H9 (cell line): ENCODE measurements around the gene VPS35L. TPM values are rescaled to one million over a fixed set of nuclear protein-coding genes. Genes with fewer than 3 reads are reported as not detected.

Experiments used
- DNase-seq: peaks from one replicate; pipeline ENCODE4 v3.0.0-alpha.2; 2017
- H2AFZ ChIP-seq: one replicate; pipeline ENCODE4 v1.6.1; 2013; ENCODE audit warnings: mild to moderate bottlenecking, low read length, control low read depth, moderate library complexity
- H2AK5ac ChIP-seq: 2 replicates; pipeline ENCODE4 v1.6.1; 2013; ENCODE audit warnings: low read length, control low read depth, mixed read lengths; ENCODE audit not compliant: insufficient read length
- H2BK120ac ChIP-seq: one replicate; pipeline ENCODE4 v1.6.1; 2013; ENCODE audit warnings: low read depth, mild to moderate bottlenecking, low read length, control low read depth, inconsistent platforms; ENCODE audit not compliant: poor library complexity, severe bottlenecking
- H2BK12ac ChIP-seq: 2 replicates; pipeline ENCODE4 v1.6.1; 2013; ENCODE audit warnings: low read length, control low read depth, mixed read lengths, low read depth; ENCODE audit not compliant: insufficient read length
- H2BK15ac ChIP-seq: 2 replicates; pipeline ENCODE4 v1.6.1; 2013; ENCODE audit warnings: low read depth, low read length, control low read depth
- H2BK20ac ChIP-seq: one replicate; pipeline ENCODE4 v1.6.1; 2013; ENCODE audit warnings: low read depth, mild to moderate bottlenecking, low read length, control low read depth, inconsistent platforms; ENCODE audit not compliant: poor library complexity, severe bottlenecking
- H2BK5ac ChIP-seq: 2 replicates; pipeline ENCODE4 v1.6.1; 2013; ENCODE audit warnings: low read length, control low read depth, mixed read lengths; ENCODE audit not compliant: insufficient read length
- H3K14ac ChIP-seq: 2 replicates; pipeline ENCODE4 v1.6.1; 2013; ENCODE audit warnings: low read length, control low read depth; ENCODE audit not compliant: insufficient read depth
- H3K18ac ChIP-seq: 2 replicates; pipeline ENCODE4 v1.6.1; 2013; ENCODE audit warnings: low read depth, mild to moderate bottlenecking, mixed read lengths, low read length, control low read depth; ENCODE audit not compliant: insufficient read length
- H3K23ac ChIP-seq: 2 replicates; pipeline ENCODE4 v1.6.1; 2013; ENCODE audit warnings: low read length, control low read depth, mixed read lengths, low read depth; ENCODE audit not compliant: insufficient read length
- H3K23me2 ChIP-seq: 2 replicates; pipeline ENCODE4 v1.6.1; 2013; ENCODE audit warnings: low read depth, mild to moderate bottlenecking, mixed read lengths, low read length, control low read depth; ENCODE audit not compliant: insufficient read length, poor library complexity, severe bottlenecking
- H3K27ac ChIP-seq: 2 replicates; pipeline ENCODE4 v1.5.1; 2013; ENCODE audit warnings: low read length, control low read depth, mixed read lengths, low read depth; ENCODE audit not compliant: insufficient read length
- H3K27me3 ChIP-seq: 2 replicates; pipeline ENCODE4 v1.6.1; 2013; ENCODE audit warnings: low read length, control low read depth, inconsistent platforms; ENCODE audit not compliant: insufficient read depth
- H3K4ac ChIP-seq: 2 replicates; pipeline ENCODE4 v1.6.1; 2013; ENCODE audit warnings: low read depth, mild to moderate bottlenecking, control low read depth, inconsistent platforms, low read length, moderate library complexity
- H3K4me1 ChIP-seq: 2 replicates; pipeline ENCODE4 v1.6.1; 2013; ENCODE audit warnings: low read length, control low read depth, inconsistent platforms; ENCODE audit not compliant: insufficient read depth
- H3K4me2 ChIP-seq: 2 replicates; pipeline ENCODE4 v1.6.1; 2013; ENCODE audit warnings: low read length, control low read depth, mixed read lengths; ENCODE audit not compliant: insufficient read length, insufficient read depth
- H3K56ac ChIP-seq: 2 replicates; pipeline ENCODE4 v1.6.1; 2013; ENCODE audit warnings: low read depth, mild to moderate bottlenecking, mixed read lengths, low read length, control low read depth; ENCODE audit not compliant: insufficient read length
- H3K79me1 ChIP-seq: 2 replicates; pipeline ENCODE4 v1.6.1; 2013; ENCODE audit warnings: low read depth, mild to moderate bottlenecking, moderate library complexity, low read length, control low read depth, inconsistent platforms; ENCODE audit not compliant: insufficient read depth, poor library complexity, severe bottlenecking
- H3K79me2 ChIP-seq: 2 replicates; pipeline ENCODE4 v1.6.1; 2013; ENCODE audit warnings: low read length, control low read depth, inconsistent platforms; ENCODE audit not compliant: insufficient read depth
- H3K9ac ChIP-seq: 2 replicates; pipeline ENCODE4 v1.6.1; 2013; ENCODE audit warnings: low read length, control low read depth, mixed read lengths; ENCODE audit not compliant: insufficient read length; ENCODE audit errors: extremely low read depth
- H3K9me3 ChIP-seq: one replicate; pipeline ENCODE4 v1.6.1; 2013; ENCODE audit warnings: low read depth, low read length, inconsistent platforms; ENCODE audit not compliant: control insufficient read depth
- H3T11ph ChIP-seq: one replicate; pipeline ENCODE4 v1.6.1; 2013; ENCODE audit warnings: mild to moderate bottlenecking, low read length, control low read depth, inconsistent platforms
- H4K20me1 ChIP-seq: one replicate; pipeline ENCODE4 v1.6.1; 2013; ENCODE audit not compliant: control insufficient read depth, insufficient read length, insufficient read depth
- H4K5ac ChIP-seq: 2 replicates; pipeline ENCODE4 v1.6.1; 2013; ENCODE audit warnings: low read depth, mild to moderate bottlenecking, mixed read lengths, low read length, control low read depth; ENCODE audit not compliant: insufficient read length
- H4K8ac ChIP-seq: replicated peaks from 2 replicates; pipeline ENCODE4 v1.6.1; 2013; ENCODE audit warnings: low read length, control low read depth, mixed read lengths, low read depth; ENCODE audit not compliant: insufficient read length
- H4K91ac ChIP-seq: 2 replicates; pipeline ENCODE4 v1.6.1; 2013; ENCODE audit warnings: low read depth, mild to moderate bottlenecking, moderate library complexity, mixed read lengths, low read length, control low read depth; ENCODE audit not compliant: insufficient read length
- H3K27ac Mint-ChIP-seq, 3 experiments: 2 replicates in 2 of 3; 3 replicates in 1 of 3; pipeline ENCODE4 v1.8.0; 2020 to 2021; ENCODE audit warnings: mixed read lengths in 3 of 3, mild to moderate bottlenecking in 1 of 3, moderate library complexity in 1 of 3
- H3K27me3 Mint-ChIP-seq: 2 replicates; pipeline ENCODE4 v1.8.0; 2021; ENCODE audit warnings: low read depth, mild to moderate bottlenecking, moderate library complexity, mixed read lengths
- H3K36me3 Mint-ChIP-seq, 3 experiments: 2 replicates in 2 of 3; 3 replicates in 1 of 3; pipeline ENCODE4 v1.8.0; 2020 to 2021; ENCODE audit warnings: low read depth in 3 of 3, mixed read lengths in 3 of 3; ENCODE audit not compliant: insufficient read depth in 1 of 3
- H3K4me1 Mint-ChIP-seq, 2 experiments: 2 replicates each; pipeline ENCODE4 v1.8.0; 2020; ENCODE audit warnings: mixed read lengths in 2 of 2
- H3K4me3 Mint-ChIP-seq, 2 experiments: 2 replicates in 1 of 2; 3 replicates in 1 of 2; pipeline ENCODE4 v1.8.0; 2020 to 2021; ENCODE audit warnings: mild to moderate bottlenecking in 2 of 2, mixed read lengths in 2 of 2, moderate library complexity in 1 of 2
- H3K9me3 Mint-ChIP-seq, 2 experiments: 2 replicates in 1 of 2; 3 replicates in 1 of 2; pipeline ENCODE4 v1.8.0; 2020; ENCODE audit warnings: mild to moderate bottlenecking in 2 of 2, mixed read lengths in 2 of 2, moderate library complexity in 1 of 2
- WGBS: extraction: QIAGEN DNeasy Blood & Tissue Kit; methylation state at CpG from one replicate; pipeline ENCODE4 v1.1.7; 2013; ENCODE audit warnings: missing lambda C conversion rate, low lambda C conversion rate, mixed read lengths; ENCODE audit not compliant: insufficient read length; ENCODE audit errors: extremely low coverage; 5-methylcytosine and 5-hydroxymethylcytosine counted together
- total RNA-seq: library from RNA; stranded (reverse); gene quantifications from 2 replicates; pipeline ENCODE4 v1.2.1, GENCODE V29; 2021
- TF ChIP-seq, protein P1 (sequence below): fragments of 200-600 bp; sonication (generic); conservative IDR thresholded peaks from 3 replicates; pipeline ENCODE4 v1.8.0; 2021; ENCODE audit warnings: antibody characterized with exemption, mild to moderate bottlenecking

Gene VPS35L
- total RNA-seq, 1 experiment from 2014 or later: 58.4 TPM

DNA sequence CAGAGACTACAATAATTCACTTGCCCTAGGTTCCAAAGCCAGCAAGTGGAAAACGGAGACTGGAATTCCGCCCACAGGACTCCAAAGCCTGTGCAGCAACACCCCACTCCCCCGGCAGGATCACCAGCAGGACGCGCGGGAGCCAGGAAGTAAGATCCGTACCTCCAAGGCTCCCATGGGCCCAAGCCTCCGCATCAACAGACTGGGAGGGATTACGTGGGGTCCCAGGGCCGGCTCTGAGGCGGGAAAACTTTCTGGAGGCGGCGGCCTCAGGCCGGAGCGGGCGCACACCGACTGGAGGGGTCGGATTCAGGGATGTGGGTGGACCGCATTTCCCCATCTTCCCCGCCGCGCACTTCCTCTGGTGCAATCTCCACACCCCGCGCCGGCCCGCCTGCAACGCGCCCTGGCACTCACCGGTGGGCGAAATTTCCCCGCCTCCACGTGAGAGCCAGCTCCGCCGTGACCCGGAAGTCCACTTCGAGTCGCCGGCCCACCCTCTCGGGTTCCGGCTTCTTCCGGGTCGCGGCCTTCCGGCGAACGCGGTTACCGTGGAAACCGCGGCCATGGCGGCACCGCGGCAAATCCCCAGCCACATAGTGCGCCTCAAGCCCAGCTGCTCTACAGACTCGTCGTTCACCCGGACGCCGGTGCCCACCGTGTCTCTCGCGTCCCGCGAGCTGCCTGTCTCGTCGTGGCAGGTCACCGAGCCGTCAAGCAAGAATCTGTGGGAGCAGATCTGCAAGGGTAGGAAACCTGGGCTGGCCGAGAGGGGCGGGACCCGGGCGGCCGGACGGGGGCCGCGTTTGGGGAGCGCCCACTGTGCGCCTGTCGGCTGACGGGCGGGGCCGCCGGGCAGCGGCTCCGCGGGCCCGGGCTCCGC is 162.5 kb downstream of the VPS35L start, which contains the start of the genes IQCK and KNOP1:
Gene IQCK, plus strand, starts transcription at position 531 of the 883 bp plus-strand sequence. Its CDS starts 36 bp downstream, at position 567.
Gene KNOP1, minus strand, starts transcription at position 487 of the 883 bp plus-strand sequence. CDS start 3,192 bp downstream, outside the sequence.
- Histone ChIP-seq H3K23me2 (peaks cover 7% of the 10 kb centered on the region), H3K27me3 (no peaks in the 10 kb centered on the region), H2BK5ac (no peak within 1 kb of the TSS), H4K91ac (no peak within 1 kb of the TSS), H3T11ph (no peak within 1 kb of the TSS), H3K18ac (peak within 1 kb of the TSS; percentile 88), H3K14ac (peak within 1 kb of the TSS; percentile 91; the same call in 1 of the 2 replicates), H3K4me1 (peaks cover 6% of the 10 kb centered on the region; the same call in 1 of the 2 replicates), H3K56ac (no peak within 1 kb of the TSS), H4K5ac (no peak within 1 kb of the TSS), H4K8ac (no peak within 1 kb of the TSS), H2BK15ac (no peak within 1 kb of the TSS), H2BK20ac (no peak within 1 kb of the TSS), H3K4ac (no peak within 1 kb of the TSS; the same call in 1 of the 2 replicates), H3K9me3 (no peaks in the 10 kb centered on the region), H2AFZ (peak within 1 kb of the TSS; percentile 83), H3K79me1 (peaks cover 4% of the 10 kb centered on the region), H2AK5ac (no peak within 1 kb of the TSS), H2BK12ac (no peak within 1 kb of the TSS), H3K23ac (no peak within 1 kb of the TSS), H3K9ac (peak within 1 kb of the TSS; percentile 94), H3K79me2 (peaks cover 29% of the 10 kb centered on the region), H3K27ac (peak within 1 kb of the TSS; percentile 12), H3K4me2 (peak within 1 kb of the TSS; percentile 99), H4K20me1 (no peaks in the 10 kb centered on the region), H2BK120ac (no peak within 1 kb of the TSS)
- Mint-ChIP-seq H3K36me3 (peaks cover 32 to 41% (median 32%) of the 10 kb centered on the region in 3 experiments), H3K27me3 (no peaks in the 10 kb centered on the region), H3K4me3 (peak within 1 kb of the TSS; percentile 98 to 99), H3K9me3 (no peaks in the 10 kb centered on the region), H3K4me1 (peaks cover 39 to 61% of the 10 kb centered on the region in 2 experiments), H3K27ac (peak within 1 kb of the TSS; percentile 97 to 99 (median 99))
- WGBS: no CpG with 5 or more reads among the region's 88 CpGs
- TF ChIP-seq, protein P1, sequence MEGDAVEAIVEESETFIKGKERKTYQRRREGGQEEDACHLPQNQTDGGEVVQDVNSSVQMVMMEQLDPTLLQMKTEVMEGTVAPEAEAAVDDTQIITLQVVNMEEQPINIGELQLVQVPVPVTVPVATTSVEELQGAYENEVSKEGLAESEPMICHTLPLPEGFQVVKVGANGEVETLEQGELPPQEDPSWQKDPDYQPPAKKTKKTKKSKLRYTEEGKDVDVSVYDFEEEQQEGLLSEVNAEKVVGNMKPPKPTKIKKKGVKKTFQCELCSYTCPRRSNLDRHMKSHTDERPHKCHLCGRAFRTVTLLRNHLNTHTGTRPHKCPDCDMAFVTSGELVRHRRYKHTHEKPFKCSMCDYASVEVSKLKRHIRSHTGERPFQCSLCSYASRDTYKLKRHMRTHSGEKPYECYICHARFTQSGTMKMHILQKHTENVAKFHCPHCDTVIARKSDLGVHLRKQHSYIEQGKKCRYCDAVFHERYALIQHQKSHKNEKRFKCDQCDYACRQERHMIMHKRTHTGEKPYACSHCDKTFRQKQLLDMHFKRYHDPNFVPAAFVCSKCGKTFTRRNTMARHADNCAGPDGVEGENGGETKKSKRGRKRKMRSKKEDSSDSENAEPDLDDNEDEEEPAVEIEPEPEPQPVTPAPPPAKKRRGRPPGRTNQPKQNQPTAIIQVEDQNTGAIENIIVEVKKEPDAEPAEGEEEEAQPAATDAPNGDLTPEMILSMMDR: no peak
- DNase-seq: peak; percentile 91
